ENCODE results near the gene ABHD5.

DNA sequence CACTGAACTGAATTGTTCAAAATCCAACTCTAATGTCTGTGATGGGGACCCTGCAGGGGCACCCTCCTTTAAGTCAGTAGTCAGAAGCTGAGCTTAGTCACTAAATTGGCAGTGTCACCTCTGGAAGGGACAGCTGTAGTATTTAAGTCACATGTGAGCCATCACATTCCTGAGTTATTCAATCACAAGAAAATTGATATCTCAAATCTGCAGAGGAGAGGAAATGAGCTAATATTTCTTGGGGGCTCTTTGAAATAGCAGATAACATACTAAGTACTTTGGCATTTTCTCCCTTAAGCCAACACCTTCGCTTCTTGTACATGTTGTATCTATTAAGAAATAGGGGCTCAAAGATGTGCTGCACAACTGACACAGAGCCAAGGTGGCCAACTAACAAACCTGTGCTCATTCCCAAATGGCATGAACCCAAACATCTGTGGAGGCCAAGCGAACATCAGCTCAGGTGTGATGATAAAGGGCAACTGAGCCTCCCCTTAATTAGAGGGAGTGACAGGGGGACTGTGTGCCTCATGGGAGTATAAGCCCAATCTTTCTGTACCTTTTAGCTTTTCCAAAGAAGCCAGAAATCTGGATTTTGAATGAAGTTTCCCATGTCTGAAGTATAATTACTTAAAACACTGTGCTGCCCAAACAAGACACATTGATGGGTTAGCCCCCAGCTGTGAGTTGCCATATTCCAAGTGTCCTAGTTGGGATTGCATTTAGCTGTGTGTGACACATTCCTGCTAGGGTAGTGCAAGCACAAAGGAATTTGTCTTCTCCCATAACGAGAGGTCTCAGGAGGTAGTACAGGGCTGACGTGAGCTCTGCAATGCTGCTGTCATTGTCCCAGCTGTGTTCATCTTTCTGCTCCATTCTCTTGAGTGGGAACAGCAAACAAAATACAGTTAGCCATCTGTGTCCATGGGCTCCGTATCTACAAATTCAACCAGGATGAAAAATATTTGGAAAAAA, 63.3 kb downstream of the ABHD5 start:
- TF ChIP-seq ZNF263 (CRISPR knock-in tag; IDR thresholded peaks at IDR 0.05; ENCODE audit: low read depth), result no peak
- TF ChIP-seq, protein P1, sequence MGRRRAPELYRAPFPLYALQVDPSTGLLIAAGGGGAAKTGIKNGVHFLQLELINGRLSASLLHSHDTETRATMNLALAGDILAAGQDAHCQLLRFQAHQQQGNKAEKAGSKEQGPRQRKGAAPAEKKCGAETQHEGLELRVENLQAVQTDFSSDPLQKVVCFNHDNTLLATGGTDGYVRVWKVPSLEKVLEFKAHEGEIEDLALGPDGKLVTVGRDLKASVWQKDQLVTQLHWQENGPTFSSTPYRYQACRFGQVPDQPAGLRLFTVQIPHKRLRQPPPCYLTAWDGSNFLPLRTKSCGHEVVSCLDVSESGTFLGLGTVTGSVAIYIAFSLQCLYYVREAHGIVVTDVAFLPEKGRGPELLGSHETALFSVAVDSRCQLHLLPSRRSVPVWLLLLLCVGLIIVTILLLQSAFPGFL (CRISPR knock-in tag; IDR thresholded peaks at IDR 0.05; ENCODE audit: borderline replicate concordance), result no peak
- TF ChIP-seq, protein P2, sequence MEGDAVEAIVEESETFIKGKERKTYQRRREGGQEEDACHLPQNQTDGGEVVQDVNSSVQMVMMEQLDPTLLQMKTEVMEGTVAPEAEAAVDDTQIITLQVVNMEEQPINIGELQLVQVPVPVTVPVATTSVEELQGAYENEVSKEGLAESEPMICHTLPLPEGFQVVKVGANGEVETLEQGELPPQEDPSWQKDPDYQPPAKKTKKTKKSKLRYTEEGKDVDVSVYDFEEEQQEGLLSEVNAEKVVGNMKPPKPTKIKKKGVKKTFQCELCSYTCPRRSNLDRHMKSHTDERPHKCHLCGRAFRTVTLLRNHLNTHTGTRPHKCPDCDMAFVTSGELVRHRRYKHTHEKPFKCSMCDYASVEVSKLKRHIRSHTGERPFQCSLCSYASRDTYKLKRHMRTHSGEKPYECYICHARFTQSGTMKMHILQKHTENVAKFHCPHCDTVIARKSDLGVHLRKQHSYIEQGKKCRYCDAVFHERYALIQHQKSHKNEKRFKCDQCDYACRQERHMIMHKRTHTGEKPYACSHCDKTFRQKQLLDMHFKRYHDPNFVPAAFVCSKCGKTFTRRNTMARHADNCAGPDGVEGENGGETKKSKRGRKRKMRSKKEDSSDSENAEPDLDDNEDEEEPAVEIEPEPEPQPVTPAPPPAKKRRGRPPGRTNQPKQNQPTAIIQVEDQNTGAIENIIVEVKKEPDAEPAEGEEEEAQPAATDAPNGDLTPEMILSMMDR (IDR thresholded peaks at IDR 0.05), result no peak
- TF ChIP-seq, protein P3, sequence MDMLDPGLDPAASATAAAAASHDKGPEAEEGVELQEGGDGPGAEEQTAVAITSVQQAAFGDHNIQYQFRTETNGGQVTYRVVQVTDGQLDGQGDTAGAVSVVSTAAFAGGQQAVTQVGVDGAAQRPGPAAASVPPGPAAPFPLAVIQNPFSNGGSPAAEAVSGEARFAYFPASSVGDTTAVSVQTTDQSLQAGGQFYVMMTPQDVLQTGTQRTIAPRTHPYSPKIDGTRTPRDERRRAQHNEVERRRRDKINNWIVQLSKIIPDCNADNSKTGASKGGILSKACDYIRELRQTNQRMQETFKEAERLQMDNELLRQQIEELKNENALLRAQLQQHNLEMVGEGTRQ (CRISPR knock-in tag; IDR thresholded peaks at IDR 0.05), result no peak
- TF ChIP-seq RELA (CRISPR knock-in tag; IDR thresholded peaks at IDR 0.05; ENCODE audit: borderline replicate concordance), result no peak
- TF ChIP-seq, protein P4, sequence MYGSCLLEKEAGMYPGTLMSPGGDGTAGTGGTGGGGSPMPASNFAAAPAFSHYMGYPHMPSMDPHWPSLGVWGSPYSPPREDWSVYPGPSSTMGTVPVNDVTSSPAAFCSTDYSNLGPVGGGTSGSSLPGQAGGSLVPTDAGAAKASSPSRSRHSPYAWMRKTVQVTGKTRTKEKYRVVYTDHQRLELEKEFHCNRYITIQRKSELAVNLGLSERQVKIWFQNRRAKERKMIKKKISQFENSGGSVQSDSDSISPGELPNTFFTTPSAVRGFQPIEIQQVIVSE (CRISPR knock-in tag; IDR thresholded peaks at IDR 0.05; ENCODE audit: borderline replicate concordance), result no peak
- TF ChIP-seq EMX1 (CRISPR knock-in tag; IDR thresholded peaks at IDR 0.05), result no peak
- TF ChIP-seq, protein P5, sequence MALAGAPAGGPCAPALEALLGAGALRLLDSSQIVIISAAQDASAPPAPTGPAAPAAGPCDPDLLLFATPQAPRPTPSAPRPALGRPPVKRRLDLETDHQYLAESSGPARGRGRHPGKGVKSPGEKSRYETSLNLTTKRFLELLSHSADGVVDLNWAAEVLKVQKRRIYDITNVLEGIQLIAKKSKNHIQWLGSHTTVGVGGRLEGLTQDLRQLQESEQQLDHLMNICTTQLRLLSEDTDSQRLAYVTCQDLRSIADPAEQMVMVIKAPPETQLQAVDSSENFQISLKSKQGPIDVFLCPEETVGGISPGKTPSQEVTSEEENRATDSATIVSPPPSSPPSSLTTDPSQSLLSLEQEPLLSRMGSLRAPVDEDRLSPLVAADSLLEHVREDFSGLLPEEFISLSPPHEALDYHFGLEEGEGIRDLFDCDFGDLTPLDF (CRISPR knock-in tag; IDR thresholded peaks at IDR 0.05), result no peak
- TF ChIP-seq, protein P6, sequence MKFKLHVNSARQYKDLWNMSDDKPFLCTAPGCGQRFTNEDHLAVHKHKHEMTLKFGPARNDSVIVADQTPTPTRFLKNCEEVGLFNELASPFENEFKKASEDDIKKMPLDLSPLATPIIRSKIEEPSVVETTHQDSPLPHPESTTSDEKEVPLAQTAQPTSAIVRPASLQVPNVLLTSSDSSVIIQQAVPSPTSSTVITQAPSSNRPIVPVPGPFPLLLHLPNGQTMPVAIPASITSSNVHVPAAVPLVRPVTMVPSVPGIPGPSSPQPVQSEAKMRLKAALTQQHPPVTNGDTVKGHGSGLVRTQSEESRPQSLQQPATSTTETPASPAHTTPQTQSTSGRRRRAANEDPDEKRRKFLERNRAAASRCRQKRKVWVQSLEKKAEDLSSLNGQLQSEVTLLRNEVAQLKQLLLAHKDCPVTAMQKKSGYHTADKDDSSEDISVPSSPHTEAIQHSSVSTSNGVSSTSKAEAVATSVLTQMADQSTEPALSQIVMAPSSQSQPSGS (CRISPR knock-in tag; IDR thresholded peaks at IDR 0.05; ENCODE audit: borderline replicate concordance, low read depth), result no peak
- TF ChIP-seq, protein P7, sequence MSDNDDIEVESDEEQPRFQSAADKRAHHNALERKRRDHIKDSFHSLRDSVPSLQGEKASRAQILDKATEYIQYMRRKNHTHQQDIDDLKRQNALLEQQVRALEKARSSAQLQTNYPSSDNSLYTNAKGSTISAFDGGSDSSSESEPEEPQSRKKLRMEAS (CRISPR knock-in tag; IDR thresholded peaks at IDR 0.05), result no peak
- TF ChIP-seq ETV6 (CRISPR knock-in tag; IDR thresholded peaks at IDR 0.05), result no peak
- no peak for TF ChIP-seq ZBTB21 (CRISPR knock-in tag; IDR thresholded peaks at IDR 0.05; ENCODE audit: borderline replicate concordance)
